ENCODE data around the gene KIAA0232. TPM values are rescaled to one million over a fixed set of nuclear protein-coding genes. Genes with fewer than 3 reads are reported as not detected.

The KIAA0232 gene
- total and polyA plus RNA-seq, 9 donors, result 8.7 to 41.4 (median 38.5) TPM

- H3K36me3 ChIP-seq, result no peaks in the 10 kb centered on the region
- WGBS, 3 donors, result 68 to 76% (median 75%) methylated on average over 12 of the region's 12 CpGs
- H3K4me3 ChIP-seq, result no peak overlapping the region
- no peaks in the 10 kb centered on the region for H3K27me3 ChIP-seq
- DNase-seq, result no peak
- TF ChIP-seq CTCF (IDR thresholded peaks at IDR 0.05) (no peak), EP300 (IDR thresholded peaks at IDR 0.05) (no peak), POLR2A (IDR thresholded peaks at IDR 0.05) (no peak)
- no peak overlapping the region for H3K27ac ChIP-seq
- no peaks in the 10 kb centered on the region for H3K9me3 ChIP-seq
- intact Hi-C loops (cut with DNase I), result no loop called here
- no peaks in the 10 kb centered on the region for H3K4me1 ChIP-seq (ENCODE audit: insufficient read depth)
These were observed 5.4 kb upstream of the KIAA0232 start for GRCh38 chr4:6776920-6777635.

- Histone ChIP-seq H3K9me3 (no peaks in the 10 kb centered on the region), H3K27ac (no peak overlapping the region), H3K4me1 (ENCODE audit: insufficient read depth) (no peaks in the 10 kb centered on the region), H3K27me3 (no peaks in the 10 kb centered on the region), H3K36me3 (no peaks in the 10 kb centered on the region), H3K4me3 (no peak overlapping the region)
- TF ChIP-seq POLR2A (IDR thresholded peaks at IDR 0.05), result no peak
- TF ChIP-seq EP300 (IDR thresholded peaks at IDR 0.05), result no peak
- no peak for TF ChIP-seq CTCF (IDR thresholded peaks at IDR 0.05)
- no peak for DNase-seq
- 60 to 74% (median 67%) methylated on average over 15 of the region's 15 CpGs for WGBS, 3 donors
- intact Hi-C loops (cut with DNase I), result no loop called here
These were observed 4.8 kb upstream of the KIAA0232 start for GRCh38 chr4:6777636-6778281.

- Histone ChIP-seq H3K36me3 (no peaks in the 10 kb centered on the region), H3K9me3 (no peaks in the 10 kb centered on the region), H3K4me3 (no peak overlapping the region), H3K27me3 (no peaks in the 10 kb centered on the region), H3K4me1 (ENCODE audit: insufficient read depth) (no peaks in the 10 kb centered on the region), H3K27ac (no peak overlapping the region)
- no peak for DNase-seq
- intact Hi-C loops (cut with DNase I), result no loop called here
- no peak for TF ChIP-seq CTCF (IDR thresholded peaks at IDR 0.05)
- TF ChIP-seq POLR2A (IDR thresholded peaks at IDR 0.05), result no peak
- TF ChIP-seq EP300 (IDR thresholded peaks at IDR 0.05), result no peak
- 89 to 92% (median 91%) methylated on average over 5 of the region's 5 CpGs for WGBS, 3 donors
These were observed 4.1 kb upstream of the KIAA0232 start for GRCh38 chr4:6778435-6778834.

- Histone ChIP-seq H3K27me3 (no peaks in the 10 kb centered on the region), H3K4me1 (ENCODE audit: insufficient read depth) (no peaks in the 10 kb centered on the region), H3K36me3 (no peaks in the 10 kb centered on the region), H3K4me3 (no peak overlapping the region), H3K9me3 (no peaks in the 10 kb centered on the region), H3K27ac (no peak overlapping the region)
- intact Hi-C loops (cut with DNase I), result loop anchor here in 3 of 4 donors (5.0 to 10.0 kb wide), 4 partner anchors 58 to 505 kb away; no protein-coding TSS in a partner anchor
- no peak for DNase-seq
- 53 to 57% (median 55%) methylated on average over 17 of the region's 17 CpGs for WGBS, 3 donors
- TF ChIP-seq CTCF (IDR thresholded peaks at IDR 0.05) (no peak), POLR2A (IDR thresholded peaks at IDR 0.05) (no peak), EP300 (IDR thresholded peaks at IDR 0.05) (no peak)
These were observed 2.6 kb upstream of the KIAA0232 start for GRCh38 chr4:6779667-6780565.
